ENCODE data around the gene CHEK2. TPM values are rescaled to one million over a fixed set of nuclear protein-coding genes. Genes with fewer than 3 reads are reported as not detected.
"Not testable (repeated sequence)": the region's sequence is repeated elsewhere in the genome, so short reads cannot be mapped to it uniquely, and the experiment has no call there.

Gene CHEK2
- total RNA-seq, 1 donor from 2014 or later: 2.4 TPM

- intact Hi-C loops (cut with DNase I): no loop called here
- ATAC-seq (ENCODE audit: poor library complexity) (no peak), DNase-seq (no peak)
Observed at GRCh38 chr22:28750471-28750881, 8.9 kb upstream of the CHEK2 start.

- intact Hi-C loops (cut with DNase I): loop anchor here (2.0 kb wide), 1 partner anchor 55 kb away; no protein-coding TSS in a partner anchor
Observed at GRCh38 chr22:28743852-28744251, 2.2 kb upstream of the CHEK2 start.

GRCh38 chr22:28742562-28742962 lies 942 bp upstream of the CHEK2 start:
- no peak for ATAC-seq (ENCODE audit: poor library complexity)
- intact Hi-C loops (cut with DNase I): loop anchor here (2.0 kb wide), 1 partner anchor 56 kb away; no protein-coding TSS in a partner anchor

More at GRCh38 chr22:28743852-28744251, 2.2 kb upstream of the CHEK2 start:
- ATAC-seq (ENCODE audit: poor library complexity) (no peak), DNase-seq (no peak)

GRCh38 chr22:28741200-28741784 lies 328 bp downstream of the CHEK2 start:
- DNase-seq (no peak), ATAC-seq (ENCODE audit: poor library complexity) (no peak)
- intact Hi-C loops (cut with DNase I): no loop called here

More at GRCh38 chr22:28742562-28742962, 942 bp upstream of the CHEK2 start:
- no peak for DNase-seq

- intact Hi-C loops (cut with DNase I); ATAC-seq (ENCODE audit: poor library complexity); DNase-seq: not testable (repeated sequence)
Observed at GRCh38 chr22:28738876-28739275, 2.7 kb downstream of the CHEK2 start.

GRCh38 chr22:28737701-28738100 lies 3.9 kb downstream of the CHEK2 start:
- no peak for ATAC-seq (ENCODE audit: poor library complexity)
- DNase-seq: no peak
- intact Hi-C loops (cut with DNase I): no loop called here

- intact Hi-C loops (cut with DNase I): no loop called here
- DNase-seq: no peak
- no peak for ATAC-seq (ENCODE audit: poor library complexity)
Observed at GRCh38 chr22:28736301-28737155, 5.1 kb downstream of the CHEK2 start.

- ATAC-seq (ENCODE audit: poor library complexity) (no peak), DNase-seq (no peak)
- intact Hi-C loops (cut with DNase I): no loop called here
Observed at GRCh38 chr22:28734393-28734792, 7.2 kb downstream of the CHEK2 start.

GRCh38 chr22:28730179-28730578 lies 11.4 kb downstream of the CHEK2 start:
- DNase-seq: no peak
- ATAC-seq (ENCODE audit: poor library complexity): no peak
- intact Hi-C loops (cut with DNase I): no loop called here

- intact Hi-C loops (cut with DNase I): no loop called here
Observed at GRCh38 chr22:28728621-28729313, 12.9 kb downstream of the CHEK2 start.

GRCh38 chr22:28728002-28728401 lies 13.6 kb downstream of the CHEK2 start:
- intact Hi-C loops (cut with DNase I): no loop called here
- no peak for DNase-seq
- no peak for ATAC-seq (ENCODE audit: poor library complexity)

More at GRCh38 chr22:28728621-28729313, 12.9 kb downstream of the CHEK2 start:
- DNase-seq (no peak), ATAC-seq (ENCODE audit: poor library complexity) (no peak)

GRCh38 chr22:28718044-28718443 lies 23.6 kb downstream of the CHEK2 start:
- intact Hi-C loops (cut with DNase I): no loop called here

GRCh38 chr22:28716686-28717085 lies 24.9 kb downstream of the CHEK2 start:
- intact Hi-C loops (cut with DNase I): no loop called here
- no peak for DNase-seq
- no peak for ATAC-seq (ENCODE audit: poor library complexity)

More at GRCh38 chr22:28718044-28718443, 23.6 kb downstream of the CHEK2 start:
- DNase-seq (no peak), ATAC-seq (ENCODE audit: poor library complexity) (no peak)

- intact Hi-C loops (cut with DNase I): no loop called here
- DNase-seq (no peak), ATAC-seq (ENCODE audit: poor library complexity) (no peak)
Observed at GRCh38 chr22:28715611-28716010, 26.0 kb downstream of the CHEK2 start.

- intact Hi-C loops (cut with DNase I): no loop called here
- DNase-seq: no peak
- ATAC-seq (ENCODE audit: poor library complexity): no peak
Observed at GRCh38 chr22:28714043-28714628, 27.5 kb downstream of the CHEK2 start.

GRCh38 chr22:28711820-28712777 lies 29.5 kb downstream of the CHEK2 start:
- intact Hi-C loops (cut with DNase I): no loop called here
- ATAC-seq (ENCODE audit: poor library complexity) (peak; percentile 86), DNase-seq (no peak)

- no peak for ATAC-seq (ENCODE audit: poor library complexity)
- intact Hi-C loops (cut with DNase I): no loop called here
Observed at GRCh38 chr22:28711341-28711740, 30.3 kb downstream of the CHEK2 start.

More at GRCh38 chr22:28711341-28711740, 30.3 kb downstream of the CHEK2 start:
- DNase-seq: no peak

Data from Right ventricle myocardium superior (tissue), 1 donor.